NCI-H510A treated with DMSO at 0.1 percent for 48 hours (cell line): ENCODE data around the gene TRIM52.
"Not testable (repeated sequence)": the region's sequence is repeated elsewhere in the genome, so short reads cannot be mapped to it uniquely, and the experiment has no call there.

Experiments
- DNase-seq: peaks from one replicate; lab custom pipeline; 2025; lab: John Stamatoyannopoulos, UW

Gene TRIM52

GRCh38 chr5:181260720-181261319, at the start of gene TRIM52:
Gene TRIM52, minus strand, starts transcription at chr5:181261143. Its CDS starts 330 bp downstream, at chr5:181260813.
- DNase-seq = no peak

- DNase-seq = not testable (repeated sequence)
These were observed 26.4 kb upstream of the TRIM52 start for GRCh38 chr5:181287331-181287730.

- DNase-seq = not testable (repeated sequence)
These were observed 25.2 kb upstream of the TRIM52 start for GRCh38 chr5:181285962-181286705.

- not testable (repeated sequence) for DNase-seq
These were observed 23.2 kb upstream of the TRIM52 start for GRCh38 chr5:181283841-181284755.

GRCh38 chr5:181283347-181283746, 22.4 kb upstream of the TRIM52 start:
- no peak for DNase-seq

- no peak for DNase-seq
These were observed 21.9 kb upstream of the TRIM52 start for GRCh38 chr5:181282874-181283273.

GRCh38 chr5:181282415-181282814, 21.5 kb upstream of the TRIM52 start:
- not testable (repeated sequence) for DNase-seq

GRCh38 chr5:181281984-181282316, 21.0 kb upstream of the TRIM52 start:
- no peak for DNase-seq

- DNase-seq = no peak
These were observed 20.4 kb upstream of the TRIM52 start for GRCh38 chr5:181281077-181281983.

- no peak for DNase-seq
These were observed 19.4 kb upstream of the TRIM52 start for GRCh38 chr5:181280251-181280762.

- not testable (repeated sequence) for DNase-seq
These were observed 12.4 kb upstream of the TRIM52 start for GRCh38 chr5:181273433-181273744.

- DNase-seq = no peak
These were observed 10.1 kb upstream of the TRIM52 start for GRCh38 chr5:181271081-181271480.

GRCh38 chr5:181267907-181268306, 7.0 kb upstream of the TRIM52 start:
- DNase-seq = not testable (repeated sequence)

- DNase-seq = not testable (repeated sequence)
These were observed 6.5 kb upstream of the TRIM52 start for GRCh38 chr5:181267291-181267904.

- DNase-seq = no peak
These were observed 4.2 kb upstream of the TRIM52 start for GRCh38 chr5:181265092-181265671.

GRCh38 chr5:181263633-181264032, 2.7 kb upstream of the TRIM52 start:
- DNase-seq = no peak

GRCh38 chr5:181261320-181262049, 542 bp upstream of the TRIM52 start:
- no peak for DNase-seq

- DNase-seq = no peak
These were observed 796 bp downstream of the TRIM52 start for GRCh38 chr5:181259974-181260719.

GRCh38 chr5:181259283-181259682, 1.7 kb downstream of the TRIM52 start:
- DNase-seq = no peak
